GM21423 (cell line): ENCODE measurements around the gene WHAMM.
"Not testable (repeated sequence)": the region's sequence is repeated elsewhere in the genome, so short reads cannot be mapped to it uniquely, and the experiment has no call there.

Experiments
- ATAC-seq: cut with Tn5 transposase; IDR thresholded peaks from one replicate; pipeline ENCODE4 v1.9.1; 2021; ENCODE audit warnings: mild to moderate bottlenecking, moderate library complexity; ENCODE audit not compliant: unreplicated experiment

WHAMM gene

GRCh38 chr15:82799183-82799841 is 10.1 kb upstream of the WHAMM start:
- no peak for ATAC-seq

GRCh38 chr15:82802497-82802896 is 6.9 kb upstream of the WHAMM start:
- ATAC-seq = no peak

GRCh38 chr15:82803793-82804574 is 5.4 kb upstream of the WHAMM start:
- ATAC-seq = no peak

- ATAC-seq = no peak
Measured at GRCh38 chr15:82804575-82804949, 4.9 kb upstream of the WHAMM start.

- ATAC-seq = peak; percentile 65
Measured at GRCh38 chr15:82805994-82806406, 3.4 kb upstream of the WHAMM start, which contains the start of gene FSD2. Gene FSD2, minus strand, starts transcription at chr15:82806069. Its CDS starts 18,679 bp downstream, at chr15:82787390.

- no peak for ATAC-seq
Measured at GRCh38 chr15:82807920-82808633, 1.4 kb upstream of the WHAMM start.

- no peak for ATAC-seq
Measured at GRCh38 chr15:82808634-82809041, 790 bp upstream of the WHAMM start.

GRCh38 chr15:82810061-82810889 is 847 bp downstream of the WHAMM start:
- ATAC-seq = peak; percentile 13

GRCh38 chr15:82810890-82811426 is 1.5 kb downstream of the WHAMM start:
- no peak for ATAC-seq

- ATAC-seq = no peak
Measured at GRCh38 chr15:82812994-82813393, 3.6 kb downstream of the WHAMM start.

- no peak for ATAC-seq
Measured at GRCh38 chr15:82820128-82820527, 10.7 kb downstream of the WHAMM start.

- not testable (repeated sequence) for ATAC-seq
Measured at GRCh38 chr15:82821396-82821795, 12.0 kb downstream of the WHAMM start.

GRCh38 chr15:82821851-82822250 is 12.4 kb downstream of the WHAMM start:
- not testable (repeated sequence) for ATAC-seq

- ATAC-seq = no peak
Measured at GRCh38 chr15:82823049-82823448, 13.6 kb downstream of the WHAMM start.

GRCh38 chr15:82828075-82828474 is 18.6 kb downstream of the WHAMM start:
- no peak for ATAC-seq

GRCh38 chr15:82829234-82829633 is 19.8 kb downstream of the WHAMM start:
- ATAC-seq = no peak

- no peak for ATAC-seq
Measured at GRCh38 chr15:82830427-82831173, 21.2 kb downstream of the WHAMM start.

- ATAC-seq = no peak
Measured at GRCh38 chr15:82831894-82832600, 22.6 kb downstream of the WHAMM start.
